ENCODE measurements around the gene NDUFA1. TPM values are rescaled to one million over a fixed set of nuclear protein-coding genes. Genes with fewer than 3 reads are reported as not detected.
A peak's percentile ranks its signal among the peaks of the same experiment; 100 is the strongest.
"Not testable (repeated sequence)": the region's sequence is repeated elsewhere in the genome, so short reads cannot be mapped to it uniquely, and the experiment has no call there.

NDUFA1 gene
- 122 TPM for total RNA-seq

DNA sequence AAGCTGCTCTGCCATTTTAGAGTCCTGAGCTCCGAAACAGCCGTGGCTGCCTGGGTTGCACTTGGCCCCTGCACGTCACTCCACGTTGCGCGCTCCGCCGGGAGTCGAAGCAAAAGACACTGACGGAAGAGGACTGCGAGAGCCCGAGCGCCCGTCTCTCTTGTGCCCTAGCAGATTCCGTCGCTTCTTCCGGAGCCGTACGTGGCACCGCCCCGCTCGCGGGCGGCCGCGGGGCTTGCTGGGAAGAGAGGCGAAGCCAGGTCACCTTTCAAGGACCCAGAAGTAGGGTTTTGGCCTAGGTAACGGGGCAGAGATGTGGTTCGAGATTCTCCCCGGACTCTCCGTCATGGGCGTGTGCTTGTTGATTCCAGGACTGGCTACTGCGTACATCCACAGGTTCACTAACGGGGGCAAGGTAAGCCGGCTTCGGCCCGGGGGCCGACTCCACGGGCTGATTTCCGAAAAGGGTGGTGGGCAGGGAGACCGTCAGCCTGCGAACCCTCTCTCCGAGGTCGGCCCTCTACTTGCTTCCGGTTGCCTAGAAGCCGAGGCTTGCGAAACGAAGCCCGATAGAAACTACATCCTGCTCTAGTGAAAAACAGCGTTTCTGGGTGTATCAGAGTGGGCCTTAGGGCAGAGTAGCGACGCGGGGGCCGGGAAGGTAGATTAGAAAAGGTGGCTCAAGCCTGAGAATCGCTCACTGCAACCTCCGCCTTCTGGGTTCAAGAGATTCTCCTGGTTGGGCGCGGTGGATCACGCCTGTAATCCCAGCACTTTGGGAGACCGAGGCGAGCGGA is at the start of gene NDUFA1, which contains the start of gene RNF113A:
Gene NDUFA1, plus strand, starts transcription at position 234 of the 797 bp plus-strand sequence. Its CDS starts 80 bp downstream, at position 314.
Gene RNF113A, minus strand, starts transcription at position 135 of the 797 bp plus-strand sequence. Its CDS starts 120 bp downstream, at position 15.
- Histone ChIP-seq H3K27me3 (ENCODE audit: control insufficient read depth in 3 of 3, insufficient read depth in 3 of 3, low read length in 3 of 3) (no peaks in the 10 kb centered on the region), H3K9ac (ENCODE audit: low read depth in 1 of 3, low read length in 3 of 3) (peak within 1 kb of the TSS; percentile 94 to 97 (median 95)), H3K27ac (ENCODE audit: low read depth, low read length) (peak within 1 kb of the TSS; percentile 96), H3K9me3 (ENCODE audit: control insufficient read depth in 3 of 3, low read length in 3 of 3) (no peaks in the 10 kb centered on the region), H3K36me3 (ENCODE audit: control insufficient read depth in 3 of 3, insufficient read depth in 3 of 3, low read length in 3 of 3) (no peaks in the 10 kb centered on the region), H3K4me3 (ENCODE audit: low read length in 3 of 3) (peak within 1 kb of the TSS; percentile 85 to 89 (median 87)), H3K4me1 (ENCODE audit: control insufficient read depth in 3 of 3, insufficient read depth in 3 of 3, low read length in 3 of 3) (peaks cover 7 to 18% (median 11%) of the 10 kb centered on the region in 3 donors)

- H3K9me3 ChIP-seq (ENCODE audit: control insufficient read depth in 3 of 3, low read length in 3 of 3); H3K27me3 ChIP-seq (ENCODE audit: control insufficient read depth in 3 of 3, insufficient read depth in 3 of 3, low read length in 3 of 3); H3K36me3 ChIP-seq (ENCODE audit: control insufficient read depth in 3 of 3, insufficient read depth in 3 of 3, low read length in 3 of 3); H3K4me3 ChIP-seq (ENCODE audit: low read length in 3 of 3); H3K4me1 ChIP-seq (ENCODE audit: control insufficient read depth in 3 of 3, insufficient read depth in 3 of 3, low read length in 3 of 3); H3K9ac ChIP-seq (ENCODE audit: low read depth in 1 of 3, low read length in 3 of 3); H3K27ac ChIP-seq (ENCODE audit: low read depth, low read length): not testable (repeated sequence)
Observed at GRCh38 chrX:119824221-119824620, 47.4 kb upstream of the NDUFA1 start.

GRCh38 chrX:119826399-119826959 is 45.2 kb upstream of the NDUFA1 start:
- Histone ChIP-seq H3K27ac (ENCODE audit: low read depth, low read length) (no peak overlapping the region), H3K4me1 (ENCODE audit: control insufficient read depth in 3 of 3, insufficient read depth in 3 of 3, low read length in 3 of 3) (no peaks in the 10 kb centered on the region), H3K27me3 (ENCODE audit: control insufficient read depth in 3 of 3, insufficient read depth in 3 of 3, low read length in 3 of 3) (no peaks in the 10 kb centered on the region), H3K4me3 (ENCODE audit: low read length in 3 of 3) (no peak overlapping the region), H3K9me3 (ENCODE audit: control insufficient read depth in 3 of 3, low read length in 3 of 3) (no peaks in the 10 kb centered on the region), H3K36me3 (ENCODE audit: control insufficient read depth in 3 of 3, insufficient read depth in 3 of 3, low read length in 3 of 3) (peaks cover 0 to 2% (median 2%) of the 10 kb centered on the region in 3 donors), H3K9ac (ENCODE audit: low read depth in 1 of 3, low read length in 3 of 3) (no peak overlapping the region)

DNA sequence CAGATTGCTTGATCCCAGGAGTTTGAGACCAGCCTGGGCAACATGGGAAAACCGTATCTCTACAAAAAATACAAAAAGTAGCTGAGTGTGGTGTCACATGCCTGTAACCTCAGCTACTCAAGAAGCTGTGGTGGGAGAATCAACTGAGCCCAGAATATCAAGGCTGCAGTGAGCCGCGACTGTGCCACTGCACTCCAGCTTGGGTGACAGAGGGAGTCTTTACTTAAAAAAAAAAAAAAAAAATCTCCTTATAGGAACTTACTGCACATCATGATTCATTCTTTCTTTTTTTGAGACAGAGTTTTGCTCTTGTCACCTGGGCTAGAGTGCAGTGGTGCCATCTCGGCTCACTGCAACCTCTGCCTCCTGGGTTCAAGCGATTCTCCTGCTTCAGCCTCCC is 43.2 kb upstream of the NDUFA1 start:
- Histone ChIP-seq H3K4me3 (ENCODE audit: low read length in 3 of 3) (no peak overlapping the region), H3K4me1 (ENCODE audit: control insufficient read depth in 3 of 3, insufficient read depth in 3 of 3, low read length in 3 of 3) (no peaks in the 10 kb centered on the region), H3K9me3 (ENCODE audit: control insufficient read depth in 3 of 3, low read length in 3 of 3) (no peaks in the 10 kb centered on the region), H3K9ac (ENCODE audit: low read depth in 1 of 3, low read length in 3 of 3) (no peak overlapping the region), H3K27ac (ENCODE audit: low read depth, low read length) (no peak overlapping the region), H3K27me3 (ENCODE audit: control insufficient read depth in 3 of 3, insufficient read depth in 3 of 3, low read length in 3 of 3) (no peaks in the 10 kb centered on the region), H3K36me3 (ENCODE audit: control insufficient read depth in 3 of 3, insufficient read depth in 3 of 3, low read length in 3 of 3) (peaks cover 0 to 5% (median 2%) of the 10 kb centered on the region in 3 donors)

DNA sequence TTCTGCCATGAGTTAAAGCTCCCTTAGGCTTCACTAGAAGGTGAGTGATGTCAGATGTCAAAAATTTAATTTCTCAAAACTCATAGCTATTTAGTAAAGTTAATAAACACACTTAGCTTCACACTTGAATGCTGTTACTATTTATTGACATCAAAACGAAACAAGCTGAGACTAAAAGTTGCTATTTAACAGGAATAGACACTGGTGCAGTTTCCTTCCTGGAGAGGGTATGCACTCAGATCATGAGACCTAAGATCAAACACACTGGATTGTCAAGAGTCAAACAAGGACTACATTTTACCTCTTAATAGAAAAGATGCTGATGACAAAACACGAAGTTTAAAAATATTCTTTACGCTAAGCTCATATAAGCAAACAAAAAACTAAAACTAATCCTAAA is 37.7 kb upstream of the NDUFA1 start:
- Histone ChIP-seq H3K36me3 (ENCODE audit: control insufficient read depth in 3 of 3, insufficient read depth in 3 of 3, low read length in 3 of 3) (peaks cover 11 to 23% (median 17%) of the 10 kb centered on the region in 3 donors), H3K4me3 (ENCODE audit: low read length in 3 of 3) (no peak overlapping the region), H3K9me3 (ENCODE audit: control insufficient read depth in 3 of 3, low read length in 3 of 3) (no peaks in the 10 kb centered on the region), H3K27me3 (ENCODE audit: control insufficient read depth in 3 of 3, insufficient read depth in 3 of 3, low read length in 3 of 3) (no peaks in the 10 kb centered on the region), H3K9ac (ENCODE audit: low read depth in 1 of 3, low read length in 3 of 3) (no peak overlapping the region), H3K4me1 (ENCODE audit: control insufficient read depth in 3 of 3, insufficient read depth in 3 of 3, low read length in 3 of 3) (no peaks in the 10 kb centered on the region), H3K27ac (ENCODE audit: low read depth, low read length) (no peak overlapping the region)

- Histone ChIP-seq H3K4me3 (ENCODE audit: low read length in 3 of 3) (peak within 1 kb of the TSS; percentile 81 to 85 (median 82)), H3K9ac (ENCODE audit: low read depth in 1 of 3, low read length in 3 of 3) (peak within 1 kb of the TSS; percentile 80 to 87 (median 87)), H3K27ac (ENCODE audit: low read depth, low read length) (peak within 1 kb of the TSS; percentile 87), H3K36me3 (ENCODE audit: control insufficient read depth in 3 of 3, insufficient read depth in 3 of 3, low read length in 3 of 3) (no peaks in the 10 kb centered on the region), H3K9me3 (ENCODE audit: control insufficient read depth in 3 of 3, low read length in 3 of 3) (no peaks in the 10 kb centered on the region), H3K4me1 (ENCODE audit: control insufficient read depth in 3 of 3, insufficient read depth in 3 of 3, low read length in 3 of 3) (no peaks in the 10 kb centered on the region), H3K27me3 (ENCODE audit: control insufficient read depth in 3 of 3, insufficient read depth in 3 of 3, low read length in 3 of 3) (no peaks in the 10 kb centered on the region)
Observed at GRCh38 chrX:119852382-119853353, 19.0 kb upstream of the NDUFA1 start, which contains the start of gene UPF3B. Gene UPF3B (minus strand): TSS chrX:119852963. CDS start chrX:119852928, 35 bp downstream.

DNA sequence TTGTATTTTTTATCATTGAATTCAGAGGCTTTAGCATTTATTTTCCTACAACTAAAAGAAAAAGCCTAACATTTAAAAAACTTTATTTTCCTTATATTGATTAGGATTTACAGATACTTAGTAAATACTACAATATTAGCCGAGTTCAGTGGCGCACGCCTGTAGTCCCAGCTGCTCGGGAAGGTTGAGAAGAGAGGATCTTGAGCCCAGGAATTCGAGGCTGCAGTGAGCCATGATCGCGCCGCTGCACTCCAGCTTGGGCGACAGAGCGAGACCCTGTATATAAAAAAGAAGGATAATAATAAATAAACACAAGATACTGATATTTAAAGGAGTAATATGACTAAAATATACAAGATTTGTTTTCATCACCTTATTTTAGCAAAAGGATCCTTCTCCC is 18.2 kb upstream of the NDUFA1 start:
- H3K9ac ChIP-seq (ENCODE audit: low read depth in 1 of 3, low read length in 3 of 3): peak overlapping the region; percentile 64 to 80 (median 78)
- H3K9me3 ChIP-seq (ENCODE audit: control insufficient read depth in 3 of 3, low read length in 3 of 3): no peaks in the 10 kb centered on the region
- no peaks in the 10 kb centered on the region for H3K27me3 ChIP-seq (ENCODE audit: control insufficient read depth in 3 of 3, insufficient read depth in 3 of 3, low read length in 3 of 3)
- H3K27ac ChIP-seq (ENCODE audit: low read depth, low read length): peak overlapping the region; percentile 87
- H3K4me1 ChIP-seq (ENCODE audit: control insufficient read depth in 3 of 3, insufficient read depth in 3 of 3, low read length in 3 of 3): no peaks in the 10 kb centered on the region
- peak overlapping the region; percentile 48 to 85 (median 81) for H3K4me3 ChIP-seq (ENCODE audit: low read length in 3 of 3)
- no peaks in the 10 kb centered on the region for H3K36me3 ChIP-seq (ENCODE audit: control insufficient read depth in 3 of 3, insufficient read depth in 3 of 3, low read length in 3 of 3)

- Histone ChIP-seq H3K27ac (ENCODE audit: low read depth, low read length) (peak overlapping the region; percentile 96), H3K27me3 (ENCODE audit: control insufficient read depth in 3 of 3, insufficient read depth in 3 of 3, low read length in 3 of 3) (no peaks in the 10 kb centered on the region), H3K9me3 (ENCODE audit: control insufficient read depth in 3 of 3, low read length in 3 of 3) (no peaks in the 10 kb centered on the region), H3K36me3 (ENCODE audit: control insufficient read depth in 3 of 3, insufficient read depth in 3 of 3, low read length in 3 of 3) (no peaks in the 10 kb centered on the region), H3K9ac (ENCODE audit: low read depth in 1 of 3, low read length in 3 of 3) (peak overlapping the region; percentile 94 to 97 (median 95)), H3K4me3 (ENCODE audit: low read length in 3 of 3) (peak overlapping the region; percentile 85 to 89 (median 87)), H3K4me1 (ENCODE audit: control insufficient read depth in 3 of 3, insufficient read depth in 3 of 3, low read length in 3 of 3) (peaks cover 7 to 18% (median 11%) of the 10 kb centered on the region in 3 donors)
Observed at GRCh38 chrX:119870626-119871131, 953 bp upstream of the NDUFA1 start.

DNA sequence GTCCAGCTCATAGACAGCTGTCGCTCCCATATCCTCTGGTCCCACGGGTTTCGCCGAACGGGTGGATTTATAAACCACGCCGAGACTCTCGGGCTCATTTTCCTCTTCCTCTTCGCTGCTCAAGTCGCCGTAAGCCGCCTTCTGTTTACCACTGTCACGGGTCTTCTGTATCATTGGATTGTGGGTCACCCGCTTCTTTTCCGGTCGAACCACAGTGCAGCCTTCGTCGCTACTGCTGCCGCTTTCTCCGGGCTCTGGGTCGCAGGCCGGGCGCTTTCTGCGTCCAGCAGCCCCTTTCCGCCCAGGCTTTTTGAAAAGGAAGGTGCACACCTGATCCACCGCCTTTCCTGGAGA is 410 bp upstream of the NDUFA1 start:
- Histone ChIP-seq H3K4me1 (ENCODE audit: control insufficient read depth in 3 of 3, insufficient read depth in 3 of 3, low read length in 3 of 3) (peaks cover 7 to 18% (median 11%) of the 10 kb centered on the region in 3 donors), H3K36me3 (ENCODE audit: control insufficient read depth in 3 of 3, insufficient read depth in 3 of 3, low read length in 3 of 3) (no peaks in the 10 kb centered on the region), H3K27me3 (ENCODE audit: control insufficient read depth in 3 of 3, insufficient read depth in 3 of 3, low read length in 3 of 3) (no peaks in the 10 kb centered on the region), H3K9me3 (ENCODE audit: control insufficient read depth in 3 of 3, low read length in 3 of 3) (no peaks in the 10 kb centered on the region), H3K9ac (ENCODE audit: low read depth in 1 of 3, low read length in 3 of 3) (peak overlapping the region; percentile 94 to 97 (median 95)), H3K27ac (ENCODE audit: low read depth, low read length) (peak overlapping the region; percentile 96), H3K4me3 (ENCODE audit: low read length in 3 of 3) (peak overlapping the region; percentile 85 to 89 (median 87))

Measured in skeletal muscle tissue (tissue), 4 donors.